HepG2 (cell line): ENCODE data around the gene ATP9A. TPM values are rescaled to one million over a fixed set of nuclear protein-coding genes. Genes with fewer than 3 reads are reported as not detected.

Source experiments
- ATF3 ChIP-seq: sonication (generic); formaldehyde crosslinking; IDR thresholded peaks from 2 replicates; pipeline ENCODE4 v1.4.0; 2020; ENCODE audit warnings: missing genetic modification reagents
- BCLAF1 ChIP-seq: fragments of 450-650 bp; IDR thresholded peaks from 2 replicates; pipeline ENCODE4 v1.6.1; 2017; ENCODE audit warnings: mild to moderate bottlenecking
- HCFC1 ChIP-seq: fragments of 150-350 bp; IDR thresholded peaks from 2 replicates; pipeline ENCODE4 v1.6.1; 2014; ENCODE audit warnings: low read depth, low read length
- RERE ChIP-seq: IDR thresholded peaks from 2 replicates; pipeline ENCODE4 v1.6.1; 2016; ENCODE audit warnings: low read depth, missing genetic modification reagents, missing compliant biosample characterization
- TFDP2 ChIP-seq: sonication (generic); formaldehyde crosslinking; IDR thresholded peaks from 2 replicates; pipeline ENCODE4 v1.4.0; 2020; ENCODE audit warnings: missing genetic modification reagents
- ZGPAT ChIP-seq: IDR thresholded peaks from 2 replicates; pipeline ENCODE4 v1.6.1; 2016; ENCODE audit warnings: mild to moderate bottlenecking
- ZHX1 ChIP-seq: sonication (generic); formaldehyde crosslinking; IDR thresholded peaks from 2 replicates; pipeline ENCODE4 v1.8.1; 2022; ENCODE audit warnings: low read depth, mild to moderate bottlenecking, missing genetic modification reagents
- ZNF160 ChIP-seq: sonication (generic); formaldehyde crosslinking; IDR thresholded peaks from 2 replicates; pipeline ENCODE4 v1.8.0; 2022; ENCODE audit warnings: mild to moderate bottlenecking, inconsistent platforms, missing genetic modification reagents
- ZNF235 ChIP-seq: sonication (generic); formaldehyde crosslinking; IDR thresholded peaks from 2 replicates; pipeline ENCODE4 v1.8.1; 2023; ENCODE audit warnings: mild to moderate bottlenecking, missing genetic modification reagents, borderline replicate concordance
- ZNF510 ChIP-seq: sonication (generic); formaldehyde crosslinking; IDR thresholded peaks from 2 replicates; pipeline ENCODE4 v1.4.0; 2020; ENCODE audit warnings: low read depth, mild to moderate bottlenecking, missing genetic modification reagents
- ZNF512 ChIP-seq: sonication (generic); formaldehyde crosslinking; IDR thresholded peaks from 2 replicates; pipeline ENCODE4 v1.4.0; 2020; ENCODE audit warnings: mild to moderate bottlenecking, missing genetic modification reagents
- polyA plus RNA-seq, 8 experiments: library from polyadenylated mRNA; depleted of rRNA in 3 of 8; stranded (reverse) in 7 of 8; unstranded in 1 of 8; fragments of >200 nt; fragmentation: Illumina TruSeq in 4 of 8; extraction: Trizol in 4 of 8; gene quantifications; 2 replicates each; pipeline versions ENCODE4 v1.2.1 to v1.2.3, GENCODE V29; 2011 to 2016; ENCODE audit warnings: low read depth in 4 of 8, missing spikeins in 1 of 8, mixed read lengths in 1 of 8; ENCODE audit not compliant: insufficient read depth in 1 of 8
- total RNA-seq, 5 experiments: library from RNA; depleted of rRNA; stranded (reverse); fragments of >200 nt; fragmentation: Illumina TruSeq; extraction: Trizol; gene quantifications; 2 replicates each; pipeline ENCODE4 v1.2.3, GENCODE V29; 2016; ENCODE audit warnings: low read depth in 1 of 5

The ATP9A gene
- total and polyA plus RNA-seq, 2 of the 13 experiments (the other 11 are each of a cell fraction or from before 2014, with no cell fraction given), result 11.8 to 18.5 TPM

- TF ChIP-seq RERE (CRISPR knock-in tag), result peak; percentile 78; the same call in 1 of the 2 replicates
- no peak for TF ChIP-seq ZNF235 (CRISPR knock-in tag)
- no peak for TF ChIP-seq HCFC1
- no peak for TF ChIP-seq ZNF512 (CRISPR knock-in tag)
- no peak for TF ChIP-seq ZHX1 (CRISPR knock-in tag)
- TF ChIP-seq ZGPAT (CRISPR knock-in tag), result peak; percentile 95
- 0 out of 2 replicates have a peak, but pooled peaks have one; percentile 50 for TF ChIP-seq ZNF160 (CRISPR knock-in tag)
- no peak for TF ChIP-seq BCLAF1
- no peak; the same call in 1 of the 2 replicates for TF ChIP-seq ZNF510 (CRISPR knock-in tag)
- TF ChIP-seq TFDP2 (CRISPR knock-in tag), result 0 out of 2 replicates have a peak, but pooled peaks have one; percentile 28
- no peak for TF ChIP-seq ATF3 (CRISPR knock-in tag)
These were observed 42.8 kb upstream of the ATP9A start (continued) for GRCh38 chr20:51811042-51811355.
